IPS-18c (cell line): ENCODE results near the gene QSOX1.
"Not testable (repeated sequence)": the region's sequence is repeated elsewhere in the genome, so short reads cannot be mapped to it uniquely, and the experiment has no call there.

Experiments
- H3K4me3 ChIP-seq: 2 replicates; pipeline ENCODE4 v1.7.0; 2013; ENCODE audit warnings: low read depth, mild to moderate bottlenecking, low read length, moderate library complexity; ENCODE audit not compliant: insufficient read depth
- H3K9me3 ChIP-seq: one replicate; pipeline ENCODE4 v1.6.1; 2013; ENCODE audit warnings: mild to moderate bottlenecking, low read length, moderate library complexity; ENCODE audit not compliant: control insufficient read depth, insufficient read depth

The QSOX1 gene, protein sequence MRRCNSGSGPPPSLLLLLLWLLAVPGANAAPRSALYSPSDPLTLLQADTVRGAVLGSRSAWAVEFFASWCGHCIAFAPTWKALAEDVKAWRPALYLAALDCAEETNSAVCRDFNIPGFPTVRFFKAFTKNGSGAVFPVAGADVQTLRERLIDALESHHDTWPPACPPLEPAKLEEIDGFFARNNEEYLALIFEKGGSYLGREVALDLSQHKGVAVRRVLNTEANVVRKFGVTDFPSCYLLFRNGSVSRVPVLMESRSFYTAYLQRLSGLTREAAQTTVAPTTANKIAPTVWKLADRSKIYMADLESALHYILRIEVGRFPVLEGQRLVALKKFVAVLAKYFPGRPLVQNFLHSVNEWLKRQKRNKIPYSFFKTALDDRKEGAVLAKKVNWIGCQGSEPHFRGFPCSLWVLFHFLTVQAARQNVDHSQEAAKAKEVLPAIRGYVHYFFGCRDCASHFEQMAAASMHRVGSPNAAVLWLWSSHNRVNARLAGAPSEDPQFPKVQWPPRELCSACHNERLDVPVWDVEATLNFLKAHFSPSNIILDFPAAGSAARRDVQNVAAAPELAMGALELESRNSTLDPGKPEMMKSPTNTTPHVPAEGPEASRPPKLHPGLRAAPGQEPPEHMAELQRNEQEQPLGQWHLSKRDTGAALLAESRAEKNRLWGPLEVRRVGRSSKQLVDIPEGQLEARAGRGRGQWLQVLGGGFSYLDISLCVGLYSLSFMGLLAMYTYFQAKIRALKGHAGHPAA

DNA sequence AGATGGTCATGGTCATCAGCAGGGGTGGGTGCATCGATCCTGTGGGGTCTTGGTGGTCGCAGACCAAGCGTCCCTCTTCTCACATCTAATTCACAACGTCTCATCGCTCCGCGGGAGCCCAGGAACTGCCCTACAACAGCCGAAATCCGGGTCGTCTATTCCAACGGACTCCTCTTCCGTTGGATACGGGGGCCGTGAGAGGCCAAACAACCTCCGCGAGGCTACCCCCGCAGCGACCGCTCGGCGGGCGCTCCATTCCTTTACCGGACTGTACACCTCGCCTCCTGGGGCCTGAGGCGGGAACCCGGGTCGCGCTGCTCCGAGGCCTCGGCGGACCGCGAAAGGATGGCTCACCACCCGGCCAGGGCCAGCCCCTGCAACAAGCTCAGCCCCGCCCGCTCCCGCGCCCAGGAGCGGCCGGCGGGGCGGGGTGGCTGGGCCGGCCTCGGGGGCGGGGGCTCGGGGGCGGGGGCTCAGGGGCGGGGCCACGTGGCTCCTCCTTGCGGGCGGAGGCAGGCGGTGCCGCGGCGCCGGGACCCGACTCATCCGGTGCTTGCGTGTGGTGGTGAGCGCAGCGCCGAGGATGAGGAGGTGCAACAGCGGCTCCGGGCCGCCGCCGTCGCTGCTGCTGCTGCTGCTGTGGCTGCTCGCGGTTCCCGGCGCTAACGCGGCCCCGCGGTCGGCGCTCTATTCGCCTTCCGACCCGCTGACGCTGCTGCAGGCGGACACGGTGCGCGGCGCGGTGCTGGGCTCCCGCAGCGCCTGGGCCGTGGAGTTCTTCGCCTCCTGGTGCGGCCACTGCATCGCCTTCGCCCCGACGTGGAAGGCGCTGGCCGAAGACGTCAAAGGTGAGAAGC is at the start of gene QSOX1:
QSOX1 (plus strand) TSS at position 545 of the 857 bp plus-strand sequence; CDS start at position 584, 39 bp downstream.
- Histone ChIP-seq H3K9me3 (no peaks in the 10 kb centered on the region), H3K4me3 (peak within 1 kb of the TSS; percentile 89)

DNA sequence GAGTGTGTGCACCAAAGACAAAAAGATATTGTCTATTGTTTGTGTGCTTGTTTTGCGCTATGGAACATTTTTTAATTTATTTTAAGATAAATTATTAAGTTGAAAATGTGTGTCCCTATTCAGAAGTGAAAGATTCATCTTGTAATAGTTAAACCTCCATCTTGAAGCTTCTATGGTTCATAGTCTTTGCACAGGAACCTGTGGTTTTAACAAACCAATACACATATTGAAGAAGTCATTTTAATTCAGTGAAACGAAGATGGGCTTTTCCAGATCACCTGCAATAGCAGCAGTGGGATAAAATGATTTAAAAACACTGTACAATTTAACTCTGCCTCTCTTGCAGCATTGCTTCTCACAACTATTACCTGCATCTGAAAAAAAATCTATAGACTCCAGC is 42.6 kb upstream of the QSOX1 start:
- no peaks in the 10 kb centered on the region for H3K9me3 ChIP-seq
- no peak overlapping the region for H3K4me3 ChIP-seq

DNA sequence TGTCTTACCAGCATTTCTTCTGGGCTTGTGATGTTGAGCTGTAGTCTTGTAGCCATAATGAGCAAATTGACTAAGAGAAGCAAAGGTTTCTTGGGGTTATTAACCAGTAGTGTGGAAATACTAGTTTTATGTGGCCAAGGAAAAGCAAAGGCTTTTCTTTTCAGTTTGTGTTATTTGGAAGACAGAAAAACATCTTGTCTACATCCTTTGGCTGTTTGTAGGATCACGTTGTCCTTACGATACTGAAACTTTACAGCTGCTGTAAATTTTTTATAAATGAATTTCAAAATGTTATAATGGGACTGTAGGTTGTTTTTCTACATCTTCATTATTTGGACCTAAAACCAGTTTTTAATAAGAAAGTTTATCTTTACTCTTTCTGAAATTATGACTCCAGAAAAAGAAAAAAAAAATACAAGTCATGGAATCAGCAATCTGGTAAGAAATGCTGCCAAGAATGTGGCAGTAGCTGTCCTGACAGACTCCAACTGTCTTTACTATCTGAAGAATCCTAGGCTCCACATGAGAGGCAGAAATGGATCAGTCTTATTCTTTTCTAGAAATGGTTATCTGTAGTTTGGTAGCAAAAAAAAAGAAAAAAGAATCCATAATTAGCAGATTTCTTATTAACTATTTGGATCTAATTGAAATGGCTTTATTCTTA is 41.6 kb upstream of the QSOX1 start:
- H3K9me3 ChIP-seq: no peaks in the 10 kb centered on the region
- no peak overlapping the region for H3K4me3 ChIP-seq

DNA sequence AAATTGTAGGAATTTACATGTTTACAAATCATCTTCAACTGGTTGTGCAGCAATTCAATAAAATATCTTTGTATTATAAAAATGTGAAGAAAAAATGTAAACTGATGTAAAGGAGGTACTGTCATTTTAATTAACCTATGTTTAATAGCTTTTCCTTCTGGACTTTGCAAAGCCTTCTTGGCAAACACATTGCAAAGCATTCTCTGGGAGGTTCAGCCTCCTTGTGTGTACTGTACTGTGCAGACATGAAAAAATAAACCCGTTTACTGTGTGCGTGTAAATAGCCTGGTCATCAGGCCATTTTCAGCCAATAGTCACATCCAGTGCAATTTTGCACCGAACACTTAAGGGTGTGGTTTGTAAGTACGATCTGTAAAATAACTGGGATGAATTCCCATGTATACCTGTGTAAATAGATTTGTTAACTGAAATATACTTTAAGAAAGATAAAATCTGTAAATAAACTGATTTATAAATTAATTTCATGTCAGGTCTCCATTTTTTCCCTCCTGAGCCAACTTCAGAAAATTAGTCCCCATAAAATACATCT is 40.2 kb upstream of the QSOX1 start:
- Histone ChIP-seq H3K4me3 (no peak overlapping the region), H3K9me3 (no peaks in the 10 kb centered on the region)

DNA sequence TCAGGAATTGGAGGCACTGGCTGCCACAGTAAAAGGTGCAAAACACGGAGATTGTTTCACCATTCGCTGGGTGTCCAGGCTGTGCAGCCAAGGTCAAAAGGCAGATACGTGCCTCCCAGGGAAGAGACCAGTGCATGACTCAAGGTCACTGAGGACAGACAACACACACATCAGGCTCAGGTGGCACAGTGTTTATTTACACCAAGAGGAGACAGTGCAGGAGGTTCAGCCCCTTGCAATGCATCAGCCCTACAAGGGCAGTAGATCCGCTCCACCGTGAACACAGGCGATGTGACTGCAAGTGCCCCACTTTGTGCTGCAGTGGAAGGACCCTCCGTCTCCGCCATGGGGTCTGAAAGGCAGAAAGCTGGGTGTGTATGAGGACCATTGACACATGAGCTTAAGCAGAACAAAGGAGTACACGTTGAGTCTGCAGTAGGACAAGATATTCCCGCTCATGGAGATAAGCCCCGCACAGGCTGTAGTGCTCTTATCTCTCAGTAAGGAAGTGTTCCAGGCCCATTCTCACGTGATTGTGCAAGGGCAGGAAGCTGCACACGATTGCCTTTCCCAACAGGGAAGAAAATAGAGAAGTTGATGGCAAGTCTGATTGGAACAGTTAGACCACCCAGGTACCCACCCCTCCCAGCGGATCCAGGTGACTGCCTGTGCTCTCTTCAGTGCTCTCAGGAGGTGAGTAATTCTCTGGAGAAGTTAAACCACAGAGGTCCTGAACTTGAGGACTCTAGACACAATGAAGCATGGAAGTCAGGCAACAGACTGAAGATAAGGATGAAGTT is 37.5 kb upstream of the QSOX1 start:
- H3K9me3 ChIP-seq: no peaks in the 10 kb centered on the region

DNA sequence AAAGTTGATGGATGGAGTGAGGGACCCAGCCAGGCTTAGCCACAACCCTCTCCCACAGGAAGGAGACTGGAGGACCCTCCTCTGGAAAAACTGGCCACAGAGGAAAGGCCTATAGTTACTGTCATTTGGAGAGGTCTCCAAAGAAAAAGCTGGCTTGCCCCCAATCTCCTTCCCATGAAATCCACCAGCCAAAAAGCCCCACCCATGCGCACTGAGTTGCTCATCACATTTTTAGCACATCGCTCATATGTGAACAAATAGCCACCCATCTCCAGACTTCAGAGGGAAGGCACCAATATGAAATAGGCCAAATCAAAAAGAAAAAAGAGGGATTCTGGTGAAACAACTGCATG is 36.9 kb upstream of the QSOX1 start:
- H3K9me3 ChIP-seq: peaks cover under 1% of the 10 kb centered on the region
- no peak overlapping the region for H3K4me3 ChIP-seq

More for the DNA sequence above, 37.5 kb upstream of the QSOX1 start:
- H3K4me3 ChIP-seq: no peak overlapping the region

DNA sequence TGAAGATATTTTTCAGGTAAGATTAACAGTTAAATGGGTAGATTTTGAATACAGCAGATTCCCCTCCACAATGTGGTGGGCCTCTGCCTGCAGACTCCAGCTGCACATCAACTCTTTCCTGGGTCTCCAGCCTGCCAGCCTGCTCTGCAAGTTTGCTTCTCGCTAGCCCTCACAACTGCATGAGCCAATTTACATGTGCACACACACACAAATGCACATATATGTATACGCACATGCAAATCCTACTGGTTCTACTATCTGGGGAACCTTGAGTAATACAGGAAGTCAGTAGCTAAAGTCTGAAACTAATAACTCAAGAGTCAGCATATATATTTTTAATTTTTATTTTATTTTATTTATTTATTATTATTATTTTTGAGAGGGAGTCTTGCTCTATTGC is 34.8 kb upstream of the QSOX1 start:
- peaks cover 2% of the 10 kb centered on the region for H3K9me3 ChIP-seq

DNA sequence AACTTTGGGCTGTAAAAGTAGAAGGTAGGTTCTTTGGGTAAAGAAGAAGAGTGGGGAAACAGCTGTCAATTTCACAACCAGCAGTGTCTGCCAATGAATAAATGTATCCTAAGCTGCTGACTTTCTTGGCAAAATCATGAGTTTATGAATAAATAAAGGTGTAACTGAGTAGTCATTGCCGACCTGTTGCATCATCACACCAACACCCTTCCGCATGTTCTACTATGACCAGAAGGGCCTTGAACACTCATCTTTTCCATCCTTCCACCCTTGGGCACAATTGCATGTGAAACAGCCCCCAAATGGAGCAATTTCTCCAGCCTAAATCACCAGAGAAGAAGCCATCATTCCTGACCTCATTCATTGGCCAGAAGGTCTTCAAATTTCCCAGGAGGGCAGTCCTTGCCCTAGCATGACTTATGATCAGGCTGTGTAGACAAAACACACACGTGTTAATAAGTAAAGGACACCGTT is 31.2 kb upstream of the QSOX1 start:
- Histone ChIP-seq H3K9me3 (peaks cover 2% of the 10 kb centered on the region), H3K4me3 (no peak overlapping the region)

More for the DNA sequence above, 34.8 kb upstream of the QSOX1 start:
- H3K4me3 ChIP-seq: no peak overlapping the region

DNA sequence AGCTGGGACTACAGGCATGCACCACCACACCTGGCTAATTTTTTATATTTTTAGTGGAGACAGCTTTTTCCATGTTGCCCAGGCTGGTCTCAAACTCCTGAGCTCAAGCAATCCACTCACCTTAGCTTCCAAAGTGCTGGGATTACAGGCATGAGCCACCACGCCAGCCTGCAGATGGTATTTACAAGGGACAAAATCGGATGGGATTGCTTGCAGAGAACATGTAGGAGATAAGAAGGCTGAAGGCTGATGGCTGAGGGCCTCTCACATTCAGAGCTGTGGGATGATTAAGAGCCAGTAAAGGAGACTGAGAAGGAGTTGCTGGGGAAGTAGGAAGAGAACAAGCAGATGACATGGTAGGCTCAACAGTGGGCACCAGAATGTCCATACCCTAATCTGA is 24.0 kb upstream of the QSOX1 start:
- Histone ChIP-seq H3K4me3 (no peak overlapping the region), H3K9me3 (no peaks in the 10 kb centered on the region)

DNA sequence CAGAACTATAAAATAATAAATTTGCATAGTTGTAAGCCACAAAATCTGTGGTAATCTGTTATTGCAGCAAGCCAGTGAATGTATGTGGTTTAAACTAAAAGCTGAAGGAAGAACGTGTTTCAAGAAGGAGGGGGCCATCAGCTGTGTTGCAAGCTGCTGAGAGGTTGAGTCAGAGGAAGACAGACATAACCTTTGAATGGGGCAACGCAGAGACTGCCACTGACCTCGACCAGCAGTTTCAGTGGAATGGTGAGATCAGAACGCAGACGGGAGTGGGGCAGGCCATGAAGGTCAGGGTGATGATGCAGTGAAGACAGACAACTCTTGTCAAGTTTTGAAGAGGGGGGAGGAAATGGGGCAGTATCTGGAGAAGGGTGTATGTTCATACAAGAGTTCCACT is 23.2 kb upstream of the QSOX1 start:
- Histone ChIP-seq H3K4me3 (no peak overlapping the region), H3K9me3 (no peaks in the 10 kb centered on the region)

DNA sequence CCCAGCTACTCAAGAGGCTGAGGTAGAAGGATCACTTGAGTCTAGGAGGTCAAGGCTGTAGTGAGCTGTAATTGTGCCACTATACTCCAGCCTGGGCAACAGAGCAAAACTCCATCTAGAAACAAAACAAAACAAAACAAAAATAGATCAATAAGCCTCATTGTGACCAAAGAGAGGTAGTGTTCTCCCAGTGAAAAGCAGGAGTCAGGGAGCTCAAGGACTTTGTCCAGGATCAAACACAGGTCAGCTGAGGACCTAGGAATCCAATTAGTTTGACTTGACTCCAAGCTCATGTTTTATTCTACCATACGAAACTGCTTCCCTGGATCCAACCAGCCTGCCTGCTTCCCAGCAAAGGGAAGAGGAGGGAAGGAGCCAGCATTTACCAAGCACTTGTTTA is 21.5 kb upstream of the QSOX1 start:
- no peak overlapping the region for H3K4me3 ChIP-seq
- H3K9me3 ChIP-seq: no peaks in the 10 kb centered on the region

DNA sequence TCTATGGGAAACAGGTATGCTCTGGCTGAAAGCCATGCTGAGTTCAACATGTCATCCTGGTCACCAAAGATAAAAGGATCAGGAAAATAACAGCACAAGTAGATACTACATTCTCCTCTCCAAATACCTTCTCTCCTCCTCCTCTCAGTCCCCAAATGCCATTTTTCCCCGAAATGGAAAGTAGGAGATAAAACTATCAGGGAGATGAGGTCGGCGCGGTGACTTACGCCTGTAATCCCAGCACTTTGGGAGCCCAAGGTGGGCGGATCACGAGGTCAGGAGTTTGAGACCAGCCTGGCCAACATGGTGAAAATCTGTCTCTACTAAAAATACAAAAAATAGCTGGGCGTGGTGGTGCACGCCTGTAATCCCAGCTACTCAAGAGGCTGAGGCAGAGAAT is 21.0 kb upstream of the QSOX1 start:
- H3K4me3 ChIP-seq, H3K9me3 ChIP-seq: not testable (repeated sequence)

DNA sequence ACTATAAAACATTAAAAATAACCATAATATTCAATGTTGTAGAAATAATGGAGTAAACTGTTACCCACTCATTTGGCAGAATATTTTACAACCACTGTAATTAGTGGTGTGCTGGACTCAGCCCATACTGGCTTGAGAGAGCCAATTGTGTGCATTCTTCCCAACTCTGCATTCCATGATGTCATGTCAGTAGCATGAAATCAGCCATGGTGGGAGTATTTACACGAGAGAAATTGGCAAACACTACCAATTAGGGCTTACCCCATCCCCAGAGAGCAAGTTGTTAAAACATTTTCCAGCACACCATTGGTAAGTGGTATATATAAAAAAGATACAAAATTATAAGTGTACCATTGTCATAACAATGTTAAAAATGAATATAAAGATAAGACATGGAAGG is 19.1 kb upstream of the QSOX1 start:
- no peak overlapping the region for H3K4me3 ChIP-seq
- no peaks in the 10 kb centered on the region for H3K9me3 ChIP-seq

DNA sequence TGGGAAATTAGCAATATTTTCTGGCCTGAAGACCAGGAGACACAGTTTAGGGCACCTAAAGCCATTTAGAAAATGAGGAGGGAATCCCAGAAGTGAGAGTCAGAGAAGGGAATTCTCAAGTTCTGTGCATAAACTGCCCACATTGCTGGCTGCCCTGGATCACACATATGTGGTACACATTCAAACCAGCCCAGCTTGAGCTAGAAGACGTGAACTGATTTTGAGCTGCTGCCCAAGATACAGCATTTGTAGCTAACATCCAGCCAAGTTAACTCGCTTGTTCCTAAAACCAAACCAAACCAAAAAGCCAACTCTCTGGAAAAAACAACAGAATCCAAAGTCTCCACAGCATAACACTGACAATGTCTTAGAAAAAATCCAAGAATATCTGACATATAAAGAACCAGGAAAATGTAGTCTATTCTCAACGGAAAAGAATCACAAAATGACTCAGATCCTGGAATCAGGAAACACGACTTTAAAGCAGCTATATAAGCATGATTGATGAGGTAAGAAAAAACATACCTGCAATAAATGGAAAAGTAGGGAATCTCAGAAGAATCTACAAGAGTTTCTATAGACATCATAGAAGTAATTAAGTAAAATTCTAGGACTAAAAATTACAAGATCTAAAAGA is 18.2 kb upstream of the QSOX1 start:
- no peaks in the 10 kb centered on the region for H3K9me3 ChIP-seq
- H3K4me3 ChIP-seq: no peak overlapping the region

DNA sequence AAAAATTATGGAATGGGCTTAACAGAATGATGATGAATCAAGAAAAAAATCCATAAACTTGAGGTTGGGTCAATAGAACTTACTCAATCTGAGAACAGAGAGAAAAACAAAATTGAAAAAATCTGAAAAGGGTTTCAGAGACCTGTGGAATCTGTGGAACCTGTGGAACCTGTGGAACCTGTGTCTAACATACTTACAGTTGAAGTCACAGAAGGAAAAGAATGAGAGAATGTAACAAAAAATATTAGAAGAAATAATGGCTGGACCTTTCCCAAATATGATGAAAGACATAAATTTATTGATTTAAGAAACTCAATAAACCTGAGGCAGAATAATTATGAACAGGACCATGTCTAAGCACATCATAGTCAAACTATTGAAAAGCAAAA is 17.7 kb upstream of the QSOX1 start:
- no peak overlapping the region for H3K4me3 ChIP-seq
- no peaks in the 10 kb centered on the region for H3K9me3 ChIP-seq

DNA sequence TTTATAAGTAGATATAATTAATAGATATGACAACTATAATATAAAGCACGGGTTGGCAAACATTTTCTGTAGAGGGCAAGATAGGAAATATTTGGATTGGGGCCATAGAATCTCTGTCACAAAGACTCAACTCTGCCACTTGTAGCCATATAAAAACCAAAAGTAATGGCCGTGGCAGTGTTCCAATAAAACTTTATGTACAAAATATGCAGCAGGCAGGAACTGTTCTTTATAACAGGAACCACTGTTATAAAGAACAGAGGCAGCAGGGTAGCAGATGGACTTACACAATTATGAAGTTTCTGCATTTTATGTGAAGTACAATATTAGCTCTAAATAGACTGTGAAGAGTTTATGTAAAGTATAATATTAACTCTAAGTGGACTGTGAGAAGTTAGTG is 16.9 kb upstream of the QSOX1 start:
- H3K9me3 ChIP-seq: no peaks in the 10 kb centered on the region
- no peak overlapping the region for H3K4me3 ChIP-seq
